HG03457 (cell line): ENCODE measurements around the gene CDC25C.

ENCODE experiments used
- ATAC-seq: cut with Tn5 transposase; IDR thresholded peaks from one replicate; pipeline ENCODE4 v1.9.1; 2021; ENCODE audit warnings: moderate number of reproducible peaks; ENCODE audit not compliant: unreplicated experiment

The CDC25C gene

GRCh38 chr5:138331449-138332368 is at the start of gene CDC25C:
Gene CDC25C (minus strand): TSS chr5:138331804. CDS start chr5:138331180, 624 bp downstream.
- peak; percentile 98 for ATAC-seq

GRCh38 chr5:138372653-138373052 is 41.0 kb upstream of the CDC25C start:
- ATAC-seq: no peak

GRCh38 chr5:138372225-138372624 is 40.6 kb upstream of the CDC25C start:
- ATAC-seq: no peak

- ATAC-seq: no peak
Observed at GRCh38 chr5:138371454-138371853, 39.9 kb upstream of the CDC25C start.

GRCh38 chr5:138370537-138370936 is 38.9 kb upstream of the CDC25C start:
- no peak for ATAC-seq

GRCh38 chr5:138369706-138370105 is 38.1 kb upstream of the CDC25C start:
- ATAC-seq: no peak

GRCh38 chr5:138369261-138369660 is 37.7 kb upstream of the CDC25C start:
- no peak for ATAC-seq

- no peak for ATAC-seq
Observed at GRCh38 chr5:138366632-138367382, 35.2 kb upstream of the CDC25C start.

GRCh38 chr5:138364576-138364975 is 33.0 kb upstream of the CDC25C start:
- no peak for ATAC-seq

- no peak for ATAC-seq
Observed at GRCh38 chr5:138360941-138361452, 29.4 kb upstream of the CDC25C start.

- no peak for ATAC-seq
Observed at GRCh38 chr5:138359621-138360020, 28.0 kb upstream of the CDC25C start.

- ATAC-seq: no peak
Observed at GRCh38 chr5:138354926-138355378, 23.3 kb upstream of the CDC25C start.

- no peak for ATAC-seq
Observed at GRCh38 chr5:138354387-138354786, 22.8 kb upstream of the CDC25C start.

- ATAC-seq: no peak
Observed at GRCh38 chr5:138353560-138354080, 22.0 kb upstream of the CDC25C start.

GRCh38 chr5:138352722-138353559 is 21.3 kb upstream of the CDC25C start:
- ATAC-seq: peak; percentile 36

GRCh38 chr5:138352071-138352721 is 20.6 kb upstream of the CDC25C start, which contains the start of gene KDM3B:
Gene KDM3B (plus strand): TSS chr5:138352685. CDS start chr5:138352796, 111 bp downstream.
- ATAC-seq: peak; percentile 60

- ATAC-seq: no peak
Observed at GRCh38 chr5:138351517-138351916, 19.9 kb upstream of the CDC25C start.

- no peak for ATAC-seq
Observed at GRCh38 chr5:138351056-138351455, 19.5 kb upstream of the CDC25C start.

GRCh38 chr5:138350563-138350890 is 18.9 kb upstream of the CDC25C start:
- no peak for ATAC-seq
